ENCODE data around the gene MAU2.

DNA sequence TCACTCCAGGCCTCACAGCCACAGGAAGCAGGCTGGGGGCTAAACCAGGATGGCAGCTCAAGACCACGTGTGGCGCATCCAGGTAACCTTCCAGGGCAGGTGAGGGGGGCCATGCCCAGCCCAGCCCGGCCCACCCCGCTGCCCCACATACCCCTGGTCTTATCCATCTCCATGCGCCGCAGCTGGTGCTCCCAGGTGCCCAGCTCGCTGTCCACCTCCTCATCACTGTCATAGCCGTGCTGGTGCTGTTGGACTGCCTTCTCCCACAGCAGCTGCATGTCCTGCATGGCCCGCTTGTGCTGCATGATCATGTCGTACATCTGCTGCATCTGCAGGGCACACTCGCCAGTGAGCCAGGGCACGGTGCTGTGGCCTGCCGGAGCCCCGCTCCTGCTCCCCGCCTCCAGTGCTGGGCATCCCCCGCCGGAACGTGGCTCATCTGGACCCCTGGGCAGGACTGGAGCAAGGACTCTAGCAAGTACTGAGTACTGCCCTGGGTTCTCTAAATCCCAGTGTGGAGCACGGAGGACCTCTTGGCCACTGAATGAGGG, 41.5 kb upstream of the MAU2 start:
- TF ChIP-seq, protein P1, sequence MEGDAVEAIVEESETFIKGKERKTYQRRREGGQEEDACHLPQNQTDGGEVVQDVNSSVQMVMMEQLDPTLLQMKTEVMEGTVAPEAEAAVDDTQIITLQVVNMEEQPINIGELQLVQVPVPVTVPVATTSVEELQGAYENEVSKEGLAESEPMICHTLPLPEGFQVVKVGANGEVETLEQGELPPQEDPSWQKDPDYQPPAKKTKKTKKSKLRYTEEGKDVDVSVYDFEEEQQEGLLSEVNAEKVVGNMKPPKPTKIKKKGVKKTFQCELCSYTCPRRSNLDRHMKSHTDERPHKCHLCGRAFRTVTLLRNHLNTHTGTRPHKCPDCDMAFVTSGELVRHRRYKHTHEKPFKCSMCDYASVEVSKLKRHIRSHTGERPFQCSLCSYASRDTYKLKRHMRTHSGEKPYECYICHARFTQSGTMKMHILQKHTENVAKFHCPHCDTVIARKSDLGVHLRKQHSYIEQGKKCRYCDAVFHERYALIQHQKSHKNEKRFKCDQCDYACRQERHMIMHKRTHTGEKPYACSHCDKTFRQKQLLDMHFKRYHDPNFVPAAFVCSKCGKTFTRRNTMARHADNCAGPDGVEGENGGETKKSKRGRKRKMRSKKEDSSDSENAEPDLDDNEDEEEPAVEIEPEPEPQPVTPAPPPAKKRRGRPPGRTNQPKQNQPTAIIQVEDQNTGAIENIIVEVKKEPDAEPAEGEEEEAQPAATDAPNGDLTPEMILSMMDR (IDR thresholded peaks at IDR 0.05; ENCODE audit: low read depth, low read length, missing input control) = no peak
- TF ChIP-seq YY1 (IDR thresholded peaks at IDR 0.05) = no peak
- TF ChIP-seq TAF1 (conservative IDR thresholded peaks at IDR 0.05) = no peak
